HepG2 (cell line): ENCODE measurements around the gene WBP1. TPM values are rescaled to one million over a fixed set of nuclear protein-coding genes. Genes with fewer than 3 reads are reported as not detected.

Source experiments
- CCDC6 ChIP-seq: sonication (generic); formaldehyde crosslinking; IDR thresholded peaks from 2 replicates; pipeline ENCODE4 v1.8.1; 2022; ENCODE audit warnings: mild to moderate bottlenecking, missing genetic modification reagents, moderate library complexity
- HOMEZ ChIP-seq: IDR thresholded peaks from 2 replicates; pipeline ENCODE4 v1.6.1; 2016; ENCODE audit warnings: low read depth
- KLF6 ChIP-seq: IDR thresholded peaks from 2 replicates; pipeline ENCODE4 v1.8.0; 2016; ENCODE audit warnings: missing biosample characterization, missing genetic modification reagents
- PHF5A ChIP-seq: IDR thresholded peaks from one replicate; pipeline ENCODE4 v1.6.1; 2018; ENCODE audit warnings: low read depth, missing genetic modification reagents; ENCODE audit not compliant: unreplicated experiment
- POLR2AphosphoS5 ChIP-seq: IDR thresholded peaks from 2 replicates; pipeline ENCODE4 v1.6.1; 2012; ENCODE audit warnings: low read depth, low read length
- POLR2G ChIP-seq: fragments of 200-400 bp; formaldehyde crosslinking; IDR thresholded peaks from 2 replicates; pipeline ENCODE4 v1.6.1; 2018; ENCODE audit warnings: mild to moderate bottlenecking, low read depth, low read length, moderate library complexity
- PRPF4 ChIP-seq: fragments of 200-400 bp; formaldehyde crosslinking; IDR thresholded peaks from 2 replicates; pipeline ENCODE4 v1.6.1; 2016; ENCODE audit warnings: low read length, low read depth; ENCODE audit not compliant: poor library complexity, severe bottlenecking
- PTBP1 ChIP-seq: fragments of 200-400 bp; formaldehyde crosslinking; IDR thresholded peaks from 2 replicates; pipeline ENCODE4 v1.6.1; 2018; ENCODE audit warnings: low read length, low read depth; ENCODE audit not compliant: poor library complexity, severe bottlenecking
- SMYD3 ChIP-seq: sonication (generic); formaldehyde crosslinking; IDR thresholded peaks from 2 replicates; pipeline ENCODE4 v1.8.1; 2023; ENCODE audit warnings: mild to moderate bottlenecking, missing genetic modification reagents
- TERF1 ChIP-seq: sonication (generic); formaldehyde crosslinking; IDR thresholded peaks from 2 replicates; pipeline ENCODE4 v1.8.0; 2022; ENCODE audit warnings: mild to moderate bottlenecking, missing genetic modification reagents, moderate library complexity
- YEATS4 ChIP-seq: sonication (generic); formaldehyde crosslinking; IDR thresholded peaks from 2 replicates; pipeline ENCODE4 v1.4.0; 2020; ENCODE audit warnings: missing genetic modification reagents, borderline replicate concordance
- YY1 ChIP-seq: IDR thresholded peaks from 2 replicates; pipeline ENCODE4 v1.6.1; 2011; ENCODE audit warnings: low read length, low read depth, moderate library complexity, mild to moderate bottlenecking; ENCODE audit not compliant: insufficient read depth, insufficient replicate concordance
- ZBTB10 ChIP-seq: sonication (generic); formaldehyde crosslinking; IDR thresholded peaks from 2 replicates; pipeline ENCODE4 v1.4.0; 2020; ENCODE audit warnings: missing genetic modification reagents, borderline replicate concordance
- ZBTB20 ChIP-seq: sonication (generic); formaldehyde crosslinking; IDR thresholded peaks from 2 replicates; pipeline ENCODE4 v1.8.1; 2023; ENCODE audit warnings: missing genetic modification reagents, low read depth, mild to moderate bottlenecking, borderline replicate concordance
- ZNF280D ChIP-seq: sonication (generic); formaldehyde crosslinking; IDR thresholded peaks from 2 replicates; pipeline ENCODE4 v1.5.1; 2020; ENCODE audit warnings: mild to moderate bottlenecking, missing genetic modification reagents
- ZNF335 ChIP-seq: sonication (generic); formaldehyde crosslinking; IDR thresholded peaks from 2 replicates; pipeline ENCODE4 v1.4.0; 2020; ENCODE audit warnings: missing genetic modification reagents
- ZNF34 ChIP-seq: sonication (generic); formaldehyde crosslinking; IDR thresholded peaks from 2 replicates; pipeline ENCODE4 v1.4.0; 2020; ENCODE audit warnings: mild to moderate bottlenecking, missing genetic modification reagents, borderline replicate concordance
- ZNF616 ChIP-seq: sonication (generic); formaldehyde crosslinking; IDR thresholded peaks from 2 replicates; pipeline ENCODE4 v1.5.0; 2020; ENCODE audit warnings: low read depth, mild to moderate bottlenecking, missing genetic modification reagents
- polyA plus RNA-seq, 8 experiments: library from polyadenylated mRNA; depleted of rRNA in 3 of 8; stranded (reverse) in 7 of 8; unstranded in 1 of 8; fragments of >200 nt; fragmentation: Illumina TruSeq in 4 of 8; extraction: Trizol in 4 of 8; gene quantifications; 2 replicates each; pipeline versions ENCODE4 v1.2.1 to v1.2.3, GENCODE V29; 2011 to 2016; ENCODE audit warnings: low read depth in 4 of 8, missing spikeins in 1 of 8, mixed read lengths in 1 of 8; ENCODE audit not compliant: insufficient read depth in 1 of 8
- total RNA-seq, 5 experiments: library from RNA; depleted of rRNA; stranded (reverse); fragments of >200 nt; fragmentation: Illumina TruSeq; extraction: Trizol; gene quantifications; 2 replicates each; pipeline ENCODE4 v1.2.3, GENCODE V29; 2016; ENCODE audit warnings: low read depth in 1 of 5
- TF ChIP-seq, protein P1 (sequence below): sonication (generic); formaldehyde crosslinking; IDR thresholded peaks from 2 replicates; pipeline ENCODE4 v1.8.0; 2022; ENCODE audit warnings: mild to moderate bottlenecking, missing genetic modification reagents, moderate library complexity

Gene WBP1
- total and polyA plus RNA-seq, 2 of the 13 experiments (the other 11 are each of a cell fraction or from before 2014, with no cell fraction given) = 38.8 to 85.7 TPM

DNA sequence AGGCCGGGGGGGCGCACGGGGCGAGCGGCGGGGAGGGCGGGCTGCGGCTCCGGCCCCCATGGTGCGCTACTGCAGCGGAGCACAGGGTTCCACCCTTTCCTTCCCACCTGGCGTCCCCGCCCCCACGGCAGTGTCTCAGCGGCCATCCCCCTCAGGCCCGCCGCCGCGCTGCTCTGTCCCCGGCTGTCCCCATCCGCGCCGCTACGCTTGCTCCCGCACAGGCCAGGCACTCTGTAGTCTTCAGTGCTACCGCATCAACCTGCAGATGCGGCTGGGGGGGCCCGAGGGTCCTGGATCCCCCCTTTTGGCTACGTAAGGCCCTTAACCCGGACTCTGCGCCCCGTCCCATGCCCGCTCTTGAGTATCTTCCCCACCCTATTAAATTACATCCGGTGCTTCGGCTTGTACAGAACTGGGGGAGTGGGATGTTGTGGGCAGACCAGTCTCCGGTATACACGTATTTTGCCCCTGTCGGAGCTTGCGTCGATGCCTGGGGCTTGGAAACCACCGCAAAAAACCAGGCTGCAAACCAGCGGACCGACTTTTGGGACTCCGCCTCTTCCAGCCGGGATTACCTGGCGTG is 598 bp upstream of the WBP1 start (continued):
- TF ChIP-seq ZBTB10 (peak; percentile 48; the same call in 1 of the 2 replicates), SMYD3 (CRISPR knock-in tag) (peak; percentile 88; the same call in 1 of the 2 replicates), PTBP1 (peak; percentile 24), YY1 (peak; percentile 61), ZNF280D (peak; percentile 81), CCDC6 (peak; percentile 91; the same call in 1 of the 2 replicates), ZBTB20 (CRISPR knock-in tag) (peak; percentile 81; the same call in 1 of the 2 replicates), POLR2G (peak; percentile 76), POLR2AphosphoS5 (peak; percentile 94), KLF6 (CRISPR knock-in tag) (no peak; the same call in 1 of the 2 replicates), PHF5A (CRISPR knock-in tag) (peak; percentile 54), YEATS4 (peak; percentile 82), ZNF335 (CRISPR knock-in tag) (0 out of 2 replicates have a peak, but pooled peaks have one; percentile 50), ZNF34 (peak; percentile 71; the same call in 1 of the 2 replicates), ZNF616 (no peak), HOMEZ (no peak), TERF1 (CRISPR knock-in tag) (no peak), PRPF4 (no peak)
- TF ChIP-seq, protein P1, sequence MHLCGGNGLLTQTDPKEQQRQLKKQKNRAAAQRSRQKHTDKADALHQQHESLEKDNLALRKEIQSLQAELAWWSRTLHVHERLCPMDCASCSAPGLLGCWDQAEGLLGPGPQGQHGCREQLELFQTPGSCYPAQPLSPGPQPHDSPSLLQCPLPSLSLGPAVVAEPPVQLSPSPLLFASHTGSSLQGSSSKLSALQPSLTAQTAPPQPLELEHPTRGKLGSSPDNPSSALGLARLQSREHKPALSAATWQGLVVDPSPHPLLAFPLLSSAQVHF (CRISPR knock-in tag) = peak; percentile 77; the same call in 1 of the 2 replicates
